Measurements from ENCODE around the gene CDH7.

CDH7 gene

GRCh38 chr18:65755616-65756015, 4.8 kb downstream of the CDH7 start:
- no peaks in the 10 kb centered on the region for H3K36me3 ChIP-seq
- H3K4me3 ChIP-seq (ENCODE audit: low read depth in 1 of 2, low read length in 1 of 2), result no peak overlapping the region
- TF ChIP-seq, protein P1, sequence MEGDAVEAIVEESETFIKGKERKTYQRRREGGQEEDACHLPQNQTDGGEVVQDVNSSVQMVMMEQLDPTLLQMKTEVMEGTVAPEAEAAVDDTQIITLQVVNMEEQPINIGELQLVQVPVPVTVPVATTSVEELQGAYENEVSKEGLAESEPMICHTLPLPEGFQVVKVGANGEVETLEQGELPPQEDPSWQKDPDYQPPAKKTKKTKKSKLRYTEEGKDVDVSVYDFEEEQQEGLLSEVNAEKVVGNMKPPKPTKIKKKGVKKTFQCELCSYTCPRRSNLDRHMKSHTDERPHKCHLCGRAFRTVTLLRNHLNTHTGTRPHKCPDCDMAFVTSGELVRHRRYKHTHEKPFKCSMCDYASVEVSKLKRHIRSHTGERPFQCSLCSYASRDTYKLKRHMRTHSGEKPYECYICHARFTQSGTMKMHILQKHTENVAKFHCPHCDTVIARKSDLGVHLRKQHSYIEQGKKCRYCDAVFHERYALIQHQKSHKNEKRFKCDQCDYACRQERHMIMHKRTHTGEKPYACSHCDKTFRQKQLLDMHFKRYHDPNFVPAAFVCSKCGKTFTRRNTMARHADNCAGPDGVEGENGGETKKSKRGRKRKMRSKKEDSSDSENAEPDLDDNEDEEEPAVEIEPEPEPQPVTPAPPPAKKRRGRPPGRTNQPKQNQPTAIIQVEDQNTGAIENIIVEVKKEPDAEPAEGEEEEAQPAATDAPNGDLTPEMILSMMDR (IDR thresholded peaks at IDR 0.05), result no peak
- H3K27me3 ChIP-seq, result peaks cover 30% of the 10 kb centered on the region
- no peaks in the 10 kb centered on the region for H3K9me3 ChIP-seq
- H3K4me1 ChIP-seq (ENCODE audit: control insufficient read depth in 1 of 2, insufficient read depth in 1 of 2, low read depth in 1 of 2, low read length in 1 of 2), result no peaks in the 10 kb centered on the region
- H3K27ac ChIP-seq, result no peak overlapping the region

- Histone ChIP-seq H3K27me3 (no peaks in the 10 kb centered on the region), H3K36me3 (no peaks in the 10 kb centered on the region), H3K4me3 (ENCODE audit: low read depth in 1 of 2, low read length in 1 of 2) (no peak overlapping the region), H3K4me1 (ENCODE audit: control insufficient read depth in 1 of 2, insufficient read depth in 1 of 2, low read depth in 1 of 2, low read length in 1 of 2) (no peaks in the 10 kb centered on the region), H3K27ac (no peak overlapping the region), H3K9me3 (no peaks in the 10 kb centered on the region)
- TF ChIP-seq, protein P1 (IDR thresholded peaks at IDR 0.05), result no peak
Measured at GRCh38 chr18:65760457-65760856, 9.6 kb downstream of the CDH7 start.

DNA sequence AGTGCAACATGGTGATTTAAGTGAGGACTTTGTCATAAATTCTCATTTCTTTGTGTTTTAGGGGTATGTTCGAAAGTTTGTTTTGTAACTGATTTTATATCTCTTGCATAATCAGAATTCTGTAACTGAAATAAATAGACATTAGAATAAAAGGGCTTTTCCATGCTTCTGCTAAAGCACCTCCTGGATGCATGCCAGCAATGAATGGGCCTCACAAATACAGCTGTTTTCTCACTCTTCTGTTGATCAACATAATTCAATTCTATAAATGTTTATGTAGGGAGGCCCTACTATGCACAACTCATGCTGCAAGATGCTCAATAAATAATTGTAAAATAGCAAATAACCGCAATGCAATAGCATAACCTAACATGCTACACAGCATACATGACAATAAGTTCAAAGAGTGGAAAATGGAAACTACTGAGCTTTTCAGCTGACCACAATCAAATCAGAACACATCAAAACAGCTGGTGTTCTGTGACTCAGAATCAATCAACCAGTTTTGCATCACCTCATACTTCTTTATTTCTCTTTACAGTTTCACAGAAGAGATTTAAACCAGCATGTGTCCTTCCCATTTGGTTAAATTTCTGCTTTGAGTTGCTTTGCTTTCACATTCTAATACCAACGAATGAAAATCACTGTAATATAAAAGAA, 11.0 kb downstream of the CDH7 start:
- Histone ChIP-seq H3K4me3 (ENCODE audit: low read depth in 1 of 2, low read length in 1 of 2) (no peak overlapping the region), H3K9me3 (no peaks in the 10 kb centered on the region)

DNA sequence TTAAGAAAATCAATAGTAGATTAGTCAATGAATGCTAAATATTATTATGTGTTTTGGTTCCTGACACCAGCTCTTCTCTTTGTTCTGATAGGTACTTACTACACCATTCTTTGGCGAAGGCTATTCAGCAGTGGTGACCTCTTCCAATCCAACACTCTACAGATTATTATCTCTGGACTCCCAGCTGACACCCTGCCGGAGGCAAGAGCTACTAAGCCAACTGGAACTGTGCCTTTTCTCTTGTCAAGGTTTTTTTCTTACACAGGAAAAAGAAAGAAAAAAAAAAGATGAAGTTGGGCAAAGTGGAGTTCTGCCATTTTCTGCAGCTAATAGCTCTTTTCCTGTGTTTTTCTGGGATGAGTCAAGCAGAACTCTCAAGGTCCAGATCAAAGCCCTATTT, 11.7 kb downstream of the CDH7 start:
- H3K4me1 ChIP-seq (ENCODE audit: control insufficient read depth in 1 of 2, insufficient read depth in 1 of 2, low read depth in 1 of 2, low read length in 1 of 2), result no peaks in the 10 kb centered on the region
- H3K27me3 ChIP-seq, result no peaks in the 10 kb centered on the region
- H3K9me3 ChIP-seq, result no peaks in the 10 kb centered on the region
- H3K36me3 ChIP-seq, result no peaks in the 10 kb centered on the region
- TF ChIP-seq, protein P1 (IDR thresholded peaks at IDR 0.05), result no peak
- H3K27ac ChIP-seq, result no peak overlapping the region
- no peak overlapping the region for H3K4me3 ChIP-seq (ENCODE audit: low read depth in 1 of 2, low read length in 1 of 2)

More for the DNA sequence above, 11.0 kb downstream of the CDH7 start:
- Histone ChIP-seq H3K4me1 (ENCODE audit: control insufficient read depth in 1 of 2, insufficient read depth in 1 of 2, low read depth in 1 of 2, low read length in 1 of 2) (no peaks in the 10 kb centered on the region), H3K27ac (no peak overlapping the region), H3K36me3 (no peaks in the 10 kb centered on the region), H3K27me3 (no peaks in the 10 kb centered on the region)
- TF ChIP-seq, protein P1 (IDR thresholded peaks at IDR 0.05), result no peak

GRCh38 chr18:65767406-65767805, 16.6 kb downstream of the CDH7 start:
- Histone ChIP-seq H3K4me3 (ENCODE audit: low read depth in 1 of 2, low read length in 1 of 2) (no peak overlapping the region), H3K36me3 (no peaks in the 10 kb centered on the region), H3K27me3 (no peaks in the 10 kb centered on the region), H3K4me1 (ENCODE audit: control insufficient read depth in 1 of 2, insufficient read depth in 1 of 2, low read depth in 1 of 2, low read length in 1 of 2) (no peaks in the 10 kb centered on the region), H3K9me3 (no peaks in the 10 kb centered on the region), H3K27ac (no peak overlapping the region)
- TF ChIP-seq, protein P1 (IDR thresholded peaks at IDR 0.05), result no peak

Data from neutrophil (primary cell).